EL (cell line): ENCODE results near the gene ZNF619.

Source experiments
- DNase-seq: peaks from one replicate; pipeline ENCODE4 v3.0.0-alpha.2; 2016

The ZNF619 gene

GRCh38 chr3:40465456-40465855, 11.5 kb upstream of the ZNF619 start:
- no peak for DNase-seq

- DNase-seq, result no peak
These were observed 8.9 kb upstream of the ZNF619 start for GRCh38 chr3:40468018-40468417.

- DNase-seq, result no peak
These were observed 6.2 kb upstream of the ZNF619 start for GRCh38 chr3:40470701-40471100.

GRCh38 chr3:40477666-40478065, 744 bp downstream of the ZNF619 start:
- no peak for DNase-seq

GRCh38 chr3:40487172-40487571, 10.2 kb downstream of the ZNF619 start:
- DNase-seq, result no peak

- DNase-seq, result peak; percentile 11
These were observed 14.0 kb downstream of the ZNF619 start for GRCh38 chr3:40490916-40491315.

- DNase-seq, result no peak
These were observed 17.8 kb downstream of the ZNF619 start for GRCh38 chr3:40494698-40495097.

- no peak for DNase-seq
These were observed 20.4 kb downstream of the ZNF619 start for GRCh38 chr3:40497288-40497687.

GRCh38 chr3:40499952-40500351, 23.0 kb downstream of the ZNF619 start:
- no peak for DNase-seq

GRCh38 chr3:40502034-40502433, 25.1 kb downstream of the ZNF619 start:
- DNase-seq, result no peak

GRCh38 chr3:40504636-40505430, 27.9 kb downstream of the ZNF619 start:
- peak; percentile 98 for DNase-seq

- peak; percentile 78 for DNase-seq
These were observed 28.9 kb downstream of the ZNF619 start, which contains the start of gene ZNF620 for GRCh38 chr3:40505599-40506462. Gene ZNF620, plus strand, starts transcription at chr3:40506039. Its CDS starts 314 bp downstream, at chr3:40506353.

- DNase-seq, result no peak
These were observed 34.3 kb downstream of the ZNF619 start for GRCh38 chr3:40511031-40511718.

- DNase-seq, result peak; percentile 80
These were observed 39.3 kb downstream of the ZNF619 start for GRCh38 chr3:40516201-40516600.

- DNase-seq, result no peak
These were observed 41.1 kb downstream of the ZNF619 start for GRCh38 chr3:40518067-40518466.

- DNase-seq, result no peak
These were observed 41.9 kb downstream of the ZNF619 start for GRCh38 chr3:40518848-40519247.

GRCh38 chr3:40521254-40521653, 44.3 kb downstream of the ZNF619 start:
- no peak for DNase-seq

GRCh38 chr3:40523781-40524180, 46.9 kb downstream of the ZNF619 start:
- no peak for DNase-seq

GRCh38 chr3:40524222-40524567, 47.3 kb downstream of the ZNF619 start:
- no peak for DNase-seq

- peak; percentile 86 for DNase-seq
These were observed 47.8 kb downstream of the ZNF619 start, which contains the start of gene ZNF621 for GRCh38 chr3:40524568-40525285. Gene ZNF621, plus strand, starts transcription at chr3:40524960. Its CDS starts 881 bp downstream, at chr3:40525841.

- no peak for DNase-seq
These were observed 51.5 kb downstream of the ZNF619 start for GRCh38 chr3:40528426-40528825.

- DNase-seq, result no peak
These were observed 55.3 kb downstream of the ZNF619 start for GRCh38 chr3:40532252-40532651.

- DNase-seq, result no peak
These were observed 57.4 kb downstream of the ZNF619 start for GRCh38 chr3:40534283-40534682.
